Thyroid gland (tissue), 4 donors: ENCODE results near the gene SYCN.

ENCODE experiments used
- POLR2A ChIP-seq, 2 donors: fragments of 450-650 bp; IDR thresholded peaks; one replicate each; pipeline ENCODE4 v1.6.1; 2017; ENCODE audit warnings: antibody characterized with exemption in 2 of 2, mild to moderate bottlenecking in 2 of 2, moderate library complexity in 1 of 2
- TF ChIP-seq, protein P1 (sequence below), 6 experiments: fragments of 200-600 bp in 3 of 6; fragments of 450-650 bp in 3 of 6; sonication (generic) in 3 of 6; IDR thresholded peaks; one replicate each; pipeline ENCODE4 v1.5.1; 2016 to 2019; ENCODE audit warnings: antibody characterized with exemption in 6 of 6, mild to moderate bottlenecking in 2 of 6, inconsistent platforms in 1 of 6, moderate library complexity in 1 of 6

DNA sequence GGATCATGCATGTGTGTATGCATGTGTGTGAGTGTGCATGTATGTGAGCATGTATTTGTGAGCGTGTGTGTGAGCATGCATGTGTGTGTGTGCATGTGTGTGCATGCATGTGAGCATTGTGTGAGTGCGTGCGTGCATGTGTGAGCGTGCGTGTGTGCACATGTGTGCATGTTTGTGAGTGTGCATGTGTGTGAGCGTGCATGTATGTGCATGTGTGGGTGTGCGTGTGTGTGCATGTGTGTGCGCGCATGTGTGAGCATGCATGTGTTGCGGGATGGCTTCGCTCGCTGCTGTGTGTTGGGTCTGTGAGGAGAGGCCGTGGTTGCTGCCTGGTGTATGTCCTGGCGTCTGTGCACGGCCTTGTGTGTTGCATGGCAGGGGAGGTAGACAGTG, 46.1 kb downstream of the SYCN start:
- TF ChIP-seq, protein P1, sequence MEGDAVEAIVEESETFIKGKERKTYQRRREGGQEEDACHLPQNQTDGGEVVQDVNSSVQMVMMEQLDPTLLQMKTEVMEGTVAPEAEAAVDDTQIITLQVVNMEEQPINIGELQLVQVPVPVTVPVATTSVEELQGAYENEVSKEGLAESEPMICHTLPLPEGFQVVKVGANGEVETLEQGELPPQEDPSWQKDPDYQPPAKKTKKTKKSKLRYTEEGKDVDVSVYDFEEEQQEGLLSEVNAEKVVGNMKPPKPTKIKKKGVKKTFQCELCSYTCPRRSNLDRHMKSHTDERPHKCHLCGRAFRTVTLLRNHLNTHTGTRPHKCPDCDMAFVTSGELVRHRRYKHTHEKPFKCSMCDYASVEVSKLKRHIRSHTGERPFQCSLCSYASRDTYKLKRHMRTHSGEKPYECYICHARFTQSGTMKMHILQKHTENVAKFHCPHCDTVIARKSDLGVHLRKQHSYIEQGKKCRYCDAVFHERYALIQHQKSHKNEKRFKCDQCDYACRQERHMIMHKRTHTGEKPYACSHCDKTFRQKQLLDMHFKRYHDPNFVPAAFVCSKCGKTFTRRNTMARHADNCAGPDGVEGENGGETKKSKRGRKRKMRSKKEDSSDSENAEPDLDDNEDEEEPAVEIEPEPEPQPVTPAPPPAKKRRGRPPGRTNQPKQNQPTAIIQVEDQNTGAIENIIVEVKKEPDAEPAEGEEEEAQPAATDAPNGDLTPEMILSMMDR (IDR thresholded peaks at IDR 0.05): no peak
- no peak for TF ChIP-seq POLR2A (IDR thresholded peaks at IDR 0.05)
